Measurements from ENCODE around the gene MXRA7. TPM values are rescaled to one million over a fixed set of nuclear protein-coding genes. Genes with fewer than 3 reads are reported as not detected.

Gene MXRA7
- total and polyA plus RNA-seq, 4 donors = 4.8 to 22.1 (median 11.3) TPM

GRCh38 chr17:76659928-76660655 lies 50.7 kb downstream of the MXRA7 start:
- Histone ChIP-seq H3K36me3 (ENCODE audit: control insufficient read depth in 4 of 4, insufficient read depth in 3 of 4, low read depth in 1 of 4, low read length in 3 of 4) (no peaks in the 10 kb centered on the region), H3K4me1 (ENCODE audit: control insufficient read depth in 4 of 4, insufficient read depth in 4 of 4, low read length in 3 of 4) (peaks cover 5 to 15% (median 11%) of the 10 kb centered on the region in 4 donors), H3K9me3 (ENCODE audit: control insufficient read depth in 4 of 4, low read length in 3 of 4) (no peaks in the 10 kb centered on the region), H3K27me3 (ENCODE audit: control insufficient read depth in 4 of 4, insufficient read depth in 4 of 4, low read length in 3 of 4) (no peaks in the 10 kb centered on the region), H3K27ac (ENCODE audit: low read depth in 1 of 2, low read length in 2 of 2) (no peak overlapping the region), H3K9ac (ENCODE audit: low read depth in 1 of 2, low read length in 2 of 2) (no peak overlapping the region), H3K4me3 (ENCODE audit: low read depth in 1 of 3, low read length in 3 of 3) (no peak overlapping the region)
- TF ChIP-seq YY1 (IDR thresholded peaks at IDR 0.05) (peak; percentile 38), TAF1 (conservative IDR thresholded peaks at IDR 0.05) (no peak)
- 19% methylated on average over 13 of the region's 13 CpGs for WGBS
- DNase-seq (ENCODE audit: low spot score) = no peak

GRCh38 chr17:76658242-76658662 lies 52.5 kb downstream of the MXRA7 start:
- H3K9ac ChIP-seq (ENCODE audit: low read depth in 1 of 2, low read length in 2 of 2) = no peak overlapping the region
- H3K27ac ChIP-seq (ENCODE audit: low read depth in 1 of 2, low read length in 2 of 2) = no peak overlapping the region
- H3K4me3 ChIP-seq (ENCODE audit: low read depth in 1 of 3, low read length in 3 of 3) = no peak overlapping the region
- no peaks in the 10 kb centered on the region for H3K27me3 ChIP-seq (ENCODE audit: control insufficient read depth in 4 of 4, insufficient read depth in 4 of 4, low read length in 3 of 4)
- 78% methylated on average over 5 of the region's 5 CpGs for WGBS
- TF ChIP-seq HNF4A (conservative IDR thresholded peaks at IDR 0.05) = no peak
- TF ChIP-seq SP1 (IDR thresholded peaks at IDR 0.05) = no peak
- no peak for TF ChIP-seq RXRA (IDR thresholded peaks at IDR 0.05)
- TF ChIP-seq, protein P1, sequence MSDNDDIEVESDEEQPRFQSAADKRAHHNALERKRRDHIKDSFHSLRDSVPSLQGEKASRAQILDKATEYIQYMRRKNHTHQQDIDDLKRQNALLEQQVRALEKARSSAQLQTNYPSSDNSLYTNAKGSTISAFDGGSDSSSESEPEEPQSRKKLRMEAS (IDR thresholded peaks at IDR 0.05) = no peak
- TF ChIP-seq YY1 (IDR thresholded peaks at IDR 0.05) = no peak
- no peak for TF ChIP-seq JUND (IDR thresholded peaks at IDR 0.05)
- no peak for TF ChIP-seq EGR1 (IDR thresholded peaks at IDR 0.05; ENCODE audit: low read depth in 2 of 2)
- no peak for TF ChIP-seq TAF1 (conservative IDR thresholded peaks at IDR 0.05)
- TF ChIP-seq FOXA2 (IDR thresholded peaks at IDR 0.05) = no peak
- no peaks in the 10 kb centered on the region for H3K9me3 ChIP-seq (ENCODE audit: control insufficient read depth in 4 of 4, low read length in 3 of 4)
- no peaks in the 10 kb centered on the region for H3K36me3 ChIP-seq (ENCODE audit: control insufficient read depth in 4 of 4, insufficient read depth in 3 of 4, low read depth in 1 of 4, low read length in 3 of 4)
- H3K4me1 ChIP-seq (ENCODE audit: control insufficient read depth in 4 of 4, insufficient read depth in 4 of 4, low read length in 3 of 4) = peaks cover 5 to 15% (median 11%) of the 10 kb centered on the region in 4 donors
- no peak for DNase-seq (ENCODE audit: low spot score)

DNA sequence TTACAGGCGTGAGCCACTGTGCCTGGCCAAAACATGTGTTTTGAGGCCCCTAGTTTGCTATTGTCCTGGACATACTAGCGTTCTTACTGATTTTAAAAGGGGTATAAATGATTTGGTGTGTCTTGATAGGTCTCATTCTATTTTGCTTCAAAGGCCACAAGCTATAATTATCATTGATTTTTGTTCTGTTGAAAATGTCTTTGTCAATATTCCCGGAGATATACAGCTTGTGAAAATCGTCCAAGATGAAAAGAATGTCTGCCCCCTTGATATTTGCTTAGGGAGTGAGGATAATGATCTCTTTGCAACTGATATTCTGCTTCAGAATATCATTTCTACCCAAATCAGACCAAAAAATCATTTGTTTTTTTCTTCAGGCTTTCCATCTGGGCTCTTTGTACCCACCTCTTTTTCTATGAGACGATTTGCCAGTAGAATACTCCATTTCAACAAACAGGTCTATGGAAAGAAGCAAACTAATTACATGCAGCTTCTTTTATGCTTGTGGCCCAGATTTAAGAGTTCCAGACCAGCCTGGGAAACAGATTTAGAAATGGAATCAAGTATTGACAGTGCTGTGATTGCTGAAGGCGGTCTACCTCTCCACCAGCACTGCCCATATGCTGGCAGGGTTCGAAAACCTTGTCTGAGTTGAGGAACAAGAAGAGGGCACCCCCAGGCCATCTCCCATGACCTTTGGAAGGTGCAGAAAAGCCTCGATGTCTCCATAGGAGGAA lies 53.1 kb downstream of the MXRA7 start:
- no peaks in the 10 kb centered on the region for H3K9me3 ChIP-seq (ENCODE audit: control insufficient read depth in 4 of 4, low read length in 3 of 4)
- DNase-seq (ENCODE audit: low spot score) = no peak
- no peak overlapping the region for H3K9ac ChIP-seq (ENCODE audit: low read depth in 1 of 2, low read length in 2 of 2)
- H3K4me3 ChIP-seq (ENCODE audit: low read depth in 1 of 3, low read length in 3 of 3) = no peak overlapping the region
- H3K27me3 ChIP-seq (ENCODE audit: control insufficient read depth in 4 of 4, insufficient read depth in 4 of 4, low read length in 3 of 4) = no peaks in the 10 kb centered on the region
- H3K36me3 ChIP-seq (ENCODE audit: control insufficient read depth in 4 of 4, insufficient read depth in 3 of 4, low read depth in 1 of 4, low read length in 3 of 4) = no peaks in the 10 kb centered on the region
- no peak overlapping the region for H3K27ac ChIP-seq (ENCODE audit: low read depth in 1 of 2, low read length in 2 of 2)
- peaks cover 5 to 15% (median 11%) of the 10 kb centered on the region in 4 donors for H3K4me1 ChIP-seq (ENCODE audit: control insufficient read depth in 4 of 4, insufficient read depth in 4 of 4, low read length in 3 of 4)
- WGBS = 82% methylated on average over 8 of the region's 8 CpGs
- TF ChIP-seq, protein P2, sequence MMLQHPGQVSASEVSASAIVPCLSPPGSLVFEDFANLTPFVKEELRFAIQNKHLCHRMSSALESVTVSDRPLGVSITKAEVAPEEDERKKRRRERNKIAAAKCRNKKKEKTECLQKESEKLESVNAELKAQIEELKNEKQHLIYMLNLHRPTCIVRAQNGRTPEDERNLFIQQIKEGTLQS (IDR thresholded peaks at IDR 0.05) = no peak
- no peak for TF ChIP-seq FOXA1 (IDR thresholded peaks at IDR 0.05)

DNA sequence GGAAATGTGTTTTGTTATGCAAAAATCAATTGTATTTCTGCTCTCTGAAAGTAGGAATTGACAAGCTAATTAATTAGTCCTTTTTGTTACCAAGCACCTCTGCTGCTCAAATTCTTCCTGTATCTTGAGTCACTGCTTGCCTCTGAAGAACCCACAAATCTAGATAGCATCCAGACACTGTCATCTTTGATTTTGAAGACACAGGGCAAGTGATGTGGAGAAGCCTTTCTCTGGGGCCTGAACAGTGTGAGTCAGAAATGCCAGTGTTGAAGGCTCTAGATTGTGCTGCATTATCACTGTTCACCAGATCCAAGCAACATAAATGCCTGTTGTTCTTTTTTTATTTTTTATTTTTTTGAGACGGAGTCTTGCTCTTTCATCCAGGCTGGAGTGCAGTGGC lies 56.4 kb downstream of the MXRA7 start:
- Histone ChIP-seq H3K9me3 (ENCODE audit: control insufficient read depth in 4 of 4, low read length in 3 of 4) (no peaks in the 10 kb centered on the region), H3K27ac (ENCODE audit: low read depth in 1 of 2, low read length in 2 of 2) (no peak overlapping the region), H3K4me1 (ENCODE audit: control insufficient read depth in 4 of 4, insufficient read depth in 4 of 4, low read length in 3 of 4) (peaks cover under 1 to 2% (median 1%) of the 10 kb centered on the region in 4 donors), H3K36me3 (ENCODE audit: control insufficient read depth in 4 of 4, insufficient read depth in 3 of 4, low read depth in 1 of 4, low read length in 3 of 4) (no peaks in the 10 kb centered on the region), H3K27me3 (ENCODE audit: control insufficient read depth in 4 of 4, insufficient read depth in 4 of 4, low read length in 3 of 4) (no peaks in the 10 kb centered on the region), H3K4me3 (ENCODE audit: low read depth in 1 of 3, low read length in 3 of 3) (no peak overlapping the region), H3K9ac (ENCODE audit: low read depth in 1 of 2, low read length in 2 of 2) (no peak overlapping the region)
- 96% methylated on average over 1 of the region's 1 CpG for WGBS
- no peak for DNase-seq (ENCODE audit: low spot score)
- TF ChIP-seq, protein P2 (IDR thresholded peaks at IDR 0.05) = no peak
- no peak for TF ChIP-seq NR2F2 (IDR thresholded peaks at IDR 0.05)
- no peak for TF ChIP-seq FOXA2 (IDR thresholded peaks at IDR 0.05)
- no peak for TF ChIP-seq HNF4G (IDR thresholded peaks at IDR 0.05)
- TF ChIP-seq HNF4A (conservative IDR thresholded peaks at IDR 0.05) = no peak
- TF ChIP-seq ZBTB33 (IDR thresholded peaks at IDR 0.05) = no peak
- no peak for TF ChIP-seq RAD21 (IDR thresholded peaks at IDR 0.05)
- no peak for TF ChIP-seq GABPA (IDR thresholded peaks at IDR 0.05 in 1 of 2, conservative IDR thresholded peaks at IDR 0.05 in 1 of 2)
- TF ChIP-seq JUND (IDR thresholded peaks at IDR 0.05) = no peak
- no peak for TF ChIP-seq EGR1 (IDR thresholded peaks at IDR 0.05; ENCODE audit: low read depth in 2 of 2)

Data from liver (tissue), 9 donors.